ENCODE measurements around the gene LSM4. TPM values are rescaled to one million over a fixed set of nuclear protein-coding genes. Genes with fewer than 3 reads are reported as not detected.

Gene LSM4
- total RNA-seq, 1 donor from 2014 or later, result 62.5 TPM

GRCh38 chr19:18261474-18261873 is 61.4 kb downstream of the LSM4 start:
- Histone ChIP-seq H3K4me1 (no peaks in the 10 kb centered on the region), H3K4me3 (no peak overlapping the region), H3K9me3 (no peaks in the 10 kb centered on the region), H3K27ac (no peak overlapping the region), H3K36me3 (peaks cover 13 to 53% of the 10 kb centered on the region in 2 donors), H3K27me3 (no peaks in the 10 kb centered on the region)
- no peak for TF ChIP-seq CTCF (IDR thresholded peaks at IDR 0.05)
- intact Hi-C loops (cut with DNase I), result loop anchor here (5.0 kb wide), 1 partner anchor 141 kb away; no protein-coding TSS in a partner anchor
- DNase-seq (ENCODE audit: low spot score in 2 of 2), result no peak

- DNase-seq (ENCODE audit: low spot score in 2 of 2), result no peak
- intact Hi-C loops (cut with DNase I), result loop anchor here (5.0 to 10.0 kb wide), 2 partner anchors 142 to 145 kb away; no protein-coding TSS in a partner anchor
- H3K36me3 ChIP-seq, result peaks cover 8 to 37% of the 10 kb centered on the region in 2 donors
These were observed 63.0 kb downstream of the LSM4 start for GRCh38 chr19:18259893-18260292.

GRCh38 chr19:18257503-18258470 is 65.1 kb downstream of the LSM4 start:
- Histone ChIP-seq H3K4me1 (no peaks in the 10 kb centered on the region), H3K4me3 (no peak overlapping the region), H3K9me3 (no peaks in the 10 kb centered on the region), H3K27me3 (no peaks in the 10 kb centered on the region), H3K36me3 (peaks cover 0 to 16% of the 10 kb centered on the region in 2 donors), H3K27ac (no peak overlapping the region)
- TF ChIP-seq CTCF (IDR thresholded peaks at IDR 0.05), result no peak
- DNase-seq (ENCODE audit: low spot score in 2 of 2), result no peak
- intact Hi-C loops (cut with DNase I), result loop anchor here (10.0 kb wide), 1 partner anchor 143 kb away; no protein-coding TSS in a partner anchor

More at GRCh38 chr19:18259893-18260292, 63.0 kb downstream of the LSM4 start:
- Histone ChIP-seq H3K4me3 (no peak overlapping the region), H3K27ac (no peak overlapping the region), H3K9me3 (no peaks in the 10 kb centered on the region), H3K4me1 (no peaks in the 10 kb centered on the region), H3K27me3 (no peaks in the 10 kb centered on the region)
- TF ChIP-seq CTCF (IDR thresholded peaks at IDR 0.05), result no peak

Other genes starting within 250 kb of the LSM4 start
- gene IL12RB1, start 236.1 kb downstream of the LSM4 start, total RNA-seq, result 1.5 TPM
- gene MAST3, start 225.3 kb downstream of the LSM4 start, total RNA-seq, result 32.8 TPM
- gene PIK3R2, start 169.9 kb downstream of the LSM4 start, total RNA-seq, result 43.1 TPM
- gene IFI30, start 149.3 kb downstream of the LSM4 start, total RNA-seq, result 35.1 TPM
- gene MPV17L2, start 129.9 kb downstream of the LSM4 start, total RNA-seq, result 9.5 TPM
- gene RAB3A, start 119.0 kb downstream of the LSM4 start, total RNA-seq, result 12.3 TPM
- gene PDE4C, start 96.6 kb downstream of the LSM4 start, total RNA-seq, result not detected
- 51.2 TPM for gene IQCN, start 48.6 kb downstream of the LSM4 start, total RNA-seq
- gene JUND, start 41.5 kb downstream of the LSM4 start, total RNA-seq, result 3,570 TPM
- 14.8 TPM for gene PGPEP1, start 17.5 kb upstream of the LSM4 start, total RNA-seq
- 8.5 TPM for gene GDF15, start 63.1 kb upstream of the LSM4 start, total RNA-seq
- 6.9 TPM for gene LRRC25, start 74.5 kb upstream of the LSM4 start, total RNA-seq
- gene SSBP4, start 96.3 kb upstream of the LSM4 start, total RNA-seq, result 233 TPM
- 93.1 TPM for gene ISYNA1, start 115.1 kb upstream of the LSM4 start, total RNA-seq
- 30.5 TPM for gene ELL, start 199.0 kb upstream of the LSM4 start, total RNA-seq
- gene FKBP8, start 220.5 kb upstream of the LSM4 start, total RNA-seq, result 395 TPM
- 178 TPM for gene KXD1, start 234.8 kb upstream of the LSM4 start, total RNA-seq
- 554 TPM for gene UBA52, start 248.8 kb upstream of the LSM4 start, total RNA-seq

Measured in ascending aorta (tissue), 2 donors.